MCF 10A (cell line): ENCODE measurements around the gene SLC22A4. TPM values are rescaled to one million over a fixed set of nuclear protein-coding genes. Genes with fewer than 3 reads are reported as not detected.

ENCODE experiments used
- BruUV-seq: library from RNA; stranded (reverse); fragments of 400-500 nt; replicated peaks from 2 replicates; lab custom pipeline; 2021; lab: Mats Ljungman, UMichigan
- CTCF ChIA-PET: fragments of 300-600 bp; sonication (Branson Sonifier 250); formaldehyde crosslinking; extraction: SDS; loops from one replicate; lab custom pipeline; 2021; ENCODE audit warnings: antibody characterized with exemption, inconsistent platforms; lab: Yijun Ruan, JAX
- POLR2A ChIA-PET: fragments of 300-600, 350-650 bp; sonication (Branson Sonifier 250); formaldehyde crosslinking; extraction: SDS; loops from one replicate; lab custom pipeline; 2020; ENCODE audit warnings: antibody characterized with exemption, inconsistent platforms; lab: Yijun Ruan, JAX
- DNase-seq: peaks from one replicate; pipeline ENCODE4 v3.0.0-alpha.2; 2018; ENCODE audit not compliant: unreplicated experiment
- H3K27ac Mint-ChIP-seq: one replicate; pipeline ENCODE4 v1.8.0; 2022; ENCODE audit warnings: mild to moderate bottlenecking, low read depth, mixed read lengths; ENCODE audit not compliant: unreplicated experiment
- H3K27me3 Mint-ChIP-seq: one replicate; pipeline ENCODE4 v1.8.0; 2022; ENCODE audit warnings: mixed read lengths; ENCODE audit not compliant: insufficient read depth, unreplicated experiment
- H3K36me3 Mint-ChIP-seq: one replicate; pipeline ENCODE4 v1.8.0; 2022; ENCODE audit warnings: mild to moderate bottlenecking, moderate library complexity, mixed read lengths; ENCODE audit not compliant: insufficient read depth, unreplicated experiment
- H3K4me1 Mint-ChIP-seq: one replicate; pipeline ENCODE4 v1.8.0; 2022; ENCODE audit warnings: mixed read lengths; ENCODE audit not compliant: insufficient read depth, unreplicated experiment
- H3K4me3 Mint-ChIP-seq: one replicate; pipeline ENCODE4 v1.8.0; 2022; ENCODE audit warnings: mild to moderate bottlenecking, moderate library complexity, mixed read lengths; ENCODE audit not compliant: unreplicated experiment
- H3K9me3 Mint-ChIP-seq: one replicate; pipeline ENCODE4 v1.8.0; 2022; ENCODE audit warnings: mixed read lengths; ENCODE audit not compliant: unreplicated experiment
- intact Hi-C: fragments of 100-400 bp; cut with micrococcal nuclease; formaldehyde crosslinking; loops from 2 replicates; pipeline ENCODE4 v1.14.1; 2022
- total RNA-seq: library from RNA; stranded (reverse); gene quantifications from 2 replicates; pipeline ENCODE4 v1.2.3, GENCODE V29; 2022
- TF ChIP-seq, protein P1 (sequence below): fragments of 200-600 bp; IDR thresholded peaks from one replicate; pipeline ENCODE4 v1.8.0; 2022; ENCODE audit warnings: antibody characterized with exemption, mild to moderate bottlenecking; ENCODE audit not compliant: unreplicated experiment

The SLC22A4 gene
- total RNA-seq, 1 experiment from 2014 or later: 17.5 TPM

DNA sequence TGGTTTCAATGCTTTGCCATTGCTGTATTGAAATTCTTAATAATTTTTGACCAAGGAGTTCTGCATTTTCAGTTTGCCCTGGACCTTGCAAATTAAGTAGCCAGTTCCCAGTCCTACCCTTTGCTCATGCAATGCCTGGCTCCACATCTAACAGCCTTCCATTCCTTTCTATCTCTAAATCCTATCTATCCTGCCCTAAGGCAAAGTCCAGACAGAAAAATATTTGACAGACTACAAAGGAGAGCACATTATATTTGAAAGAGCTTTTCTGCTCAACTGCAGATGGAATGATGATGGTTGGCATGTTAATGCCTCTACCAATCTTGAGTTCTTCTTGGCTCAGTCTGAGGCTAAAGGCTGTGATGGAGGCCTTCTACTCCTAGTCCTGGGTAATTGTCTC is 15.5 kb downstream of the SLC22A4 start:
- no TSS peak for BruUV-seq
- CTCF ChIA-PET: interaction anchor here (0.6 to 1.6 kb wide), 5 partner anchors 10 to 286 kb away, joined by 3 read pairs; no protein-coding TSS in a partner anchor
- no peak overlapping the region for H3K4me3 Mint-ChIP-seq
- TF ChIP-seq, protein P1, sequence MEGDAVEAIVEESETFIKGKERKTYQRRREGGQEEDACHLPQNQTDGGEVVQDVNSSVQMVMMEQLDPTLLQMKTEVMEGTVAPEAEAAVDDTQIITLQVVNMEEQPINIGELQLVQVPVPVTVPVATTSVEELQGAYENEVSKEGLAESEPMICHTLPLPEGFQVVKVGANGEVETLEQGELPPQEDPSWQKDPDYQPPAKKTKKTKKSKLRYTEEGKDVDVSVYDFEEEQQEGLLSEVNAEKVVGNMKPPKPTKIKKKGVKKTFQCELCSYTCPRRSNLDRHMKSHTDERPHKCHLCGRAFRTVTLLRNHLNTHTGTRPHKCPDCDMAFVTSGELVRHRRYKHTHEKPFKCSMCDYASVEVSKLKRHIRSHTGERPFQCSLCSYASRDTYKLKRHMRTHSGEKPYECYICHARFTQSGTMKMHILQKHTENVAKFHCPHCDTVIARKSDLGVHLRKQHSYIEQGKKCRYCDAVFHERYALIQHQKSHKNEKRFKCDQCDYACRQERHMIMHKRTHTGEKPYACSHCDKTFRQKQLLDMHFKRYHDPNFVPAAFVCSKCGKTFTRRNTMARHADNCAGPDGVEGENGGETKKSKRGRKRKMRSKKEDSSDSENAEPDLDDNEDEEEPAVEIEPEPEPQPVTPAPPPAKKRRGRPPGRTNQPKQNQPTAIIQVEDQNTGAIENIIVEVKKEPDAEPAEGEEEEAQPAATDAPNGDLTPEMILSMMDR: no peak
- H3K27ac Mint-ChIP-seq: no peak overlapping the region
- peaks cover 10% of the 10 kb centered on the region for H3K9me3 Mint-ChIP-seq
- H3K36me3 Mint-ChIP-seq: peaks cover 21% of the 10 kb centered on the region
- peaks cover 24% of the 10 kb centered on the region for H3K4me1 Mint-ChIP-seq
- POLR2A ChIA-PET: interaction anchor here (0.7 to 1.3 kb wide), 2 partner anchors 9 to 202 kb away, joined by 3 read pairs; no protein-coding TSS in a partner anchor
- intact Hi-C loops: loop anchor here (5.0 kb wide), 1 partner anchor 127 kb away; no protein-coding TSS in a partner anchor
- no peaks in the 10 kb centered on the region for H3K27me3 Mint-ChIP-seq
- no peak for DNase-seq

- Mint-ChIP-seq H3K4me3 (no peak overlapping the region), H3K9me3 (peaks cover 3% of the 10 kb centered on the region), H3K36me3 (peaks cover 21% of the 10 kb centered on the region), H3K27ac (no peak overlapping the region), H3K27me3 (no peaks in the 10 kb centered on the region), H3K4me1 (peaks cover 17% of the 10 kb centered on the region)
- BruUV-seq: no TSS peak
- CTCF ChIA-PET: interaction anchor here (0.6 to 1.5 kb wide), 5 partner anchors 14 to 286 kb away, joined by 3 read pairs; no protein-coding TSS in a partner anchor
- no peak for DNase-seq
- POLR2A ChIA-PET: interaction anchor here (0.7 to 1.3 kb wide), 2 partner anchors 9 to 202 kb away, joined by 3 read pairs; no protein-coding TSS in a partner anchor
- intact Hi-C loops: loop anchor here (5.0 kb wide), 1 partner anchor 128 kb away; no protein-coding TSS in a partner anchor
- TF ChIP-seq, protein P1: no peak
Measured at GRCh38 chr5:132310141-132310834, 16.1 kb downstream of the SLC22A4 start.

GRCh38 chr5:132313366-132313765 is 19.2 kb downstream of the SLC22A4 start:
- peaks cover 17% of the 10 kb centered on the region for H3K4me1 Mint-ChIP-seq
- peaks cover 34% of the 10 kb centered on the region for H3K36me3 Mint-ChIP-seq
- ChIA-PET POLR2A (interaction anchor here (0.7 to 2.2 kb wide), 12 partner anchors 11 to 58 kb away, joined by 3 to 16 read pairs (median 4); partner anchors contain the start of genes SLC22A4 and SLC22A5), CTCF (interaction anchor here (0.8 to 4.6 kb wide), 8 partner anchors 12 to 186 kb away, joined by 3 to 23 read pairs (median 4); no protein-coding TSS in a partner anchor)
- H3K4me3 Mint-ChIP-seq: no peak overlapping the region
- H3K27ac Mint-ChIP-seq: peak overlapping the region; percentile 90
- no peaks in the 10 kb centered on the region for H3K27me3 Mint-ChIP-seq
- intact Hi-C loops: loop anchor here (5.0 kb wide), 1 partner anchor 131 kb away; no protein-coding TSS in a partner anchor
- peak; percentile 90 for DNase-seq
- no peaks in the 10 kb centered on the region for H3K9me3 Mint-ChIP-seq
- no TSS peak for BruUV-seq
- TF ChIP-seq, protein P1: no peak

DNA sequence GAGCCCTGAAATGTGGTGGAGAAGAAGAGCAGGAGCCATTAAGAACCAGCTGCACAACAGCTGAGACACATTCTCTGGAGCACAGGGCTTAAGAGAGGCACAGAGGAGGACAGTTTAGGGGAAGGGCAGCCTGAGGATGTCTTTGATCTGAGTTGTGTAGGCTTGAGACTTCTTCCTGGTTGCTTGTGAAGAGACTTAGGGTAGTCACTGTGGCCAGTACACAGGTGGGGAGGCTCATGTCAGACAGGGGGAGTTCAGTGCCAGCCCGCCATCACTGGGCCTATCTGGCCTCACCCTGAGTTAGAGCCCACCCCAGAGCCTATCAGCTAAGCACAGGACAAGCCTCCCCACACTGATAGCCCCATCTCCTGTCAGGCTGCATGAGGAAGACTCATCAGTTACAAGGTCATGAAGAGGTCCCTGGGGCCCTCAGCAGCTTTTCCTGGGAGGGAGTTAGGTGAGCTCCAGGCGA is 19.8 kb downstream of the SLC22A4 start:
- DNase-seq: no peak
- POLR2A ChIA-PET: interaction anchor here (0.7 to 2.2 kb wide), 12 partner anchors 11 to 55 kb away, joined by 3 to 16 read pairs (median 4); partner anchors contain the start of genes SLC22A4 and SLC22A5
- Mint-ChIP-seq H3K27me3 (no peaks in the 10 kb centered on the region), H3K4me3 (no peak overlapping the region), H3K36me3 (peaks cover 40% of the 10 kb centered on the region), H3K4me1 (peaks cover 17% of the 10 kb centered on the region), H3K27ac (peak overlapping the region; percentile 90), H3K9me3 (no peaks in the 10 kb centered on the region)
- no TSS peak for BruUV-seq
- intact Hi-C loops: loop anchor here (5.0 kb wide), 1 partner anchor 132 kb away; no protein-coding TSS in a partner anchor
- TF ChIP-seq, protein P1: no peak
- CTCF ChIA-PET: interaction anchor here (0.5 to 4.6 kb wide), 8 partner anchors 12 to 226 kb away, joined by 3 to 23 read pairs (median 5); no protein-coding TSS in a partner anchor
